GM13977 (cell line): ENCODE data around the gene TAS2R50.

Experiments
- DNase-seq: peaks from one replicate; pipeline ENCODE4 v3.0.0; 2012; ENCODE audit warnings: low spot score
- CTCF ChIP-seq: IDR thresholded peaks from 2 replicates; pipeline ENCODE4 v1.5.1; 2012; ENCODE audit warnings: mild to moderate bottlenecking, control low read depth; ENCODE audit not compliant: insufficient read depth; ENCODE audit errors: extremely low read depth, missing control alignments
- in situ Hi-C: fragments of 300-500 bp; cut with MboI; formaldehyde crosslinking; loops from one replicate; pipeline ENCODE4 v1.12.0; 2022; ENCODE audit warnings: low sequenced_read_pairs, low pct_unique_long_range_greater_than_20kb, mixed read lengths, inconsistent platforms; ENCODE audit not compliant: unreplicated experiment

The TAS2R50 gene

GRCh38 chr12:10941916-10942607, 44.6 kb downstream of the TAS2R50 start:
- no peak for TF ChIP-seq CTCF
- in situ Hi-C loops, result no loop called here
- no peak for DNase-seq

- in situ Hi-C loops, result no loop called here
- no peak for TF ChIP-seq CTCF
- DNase-seq, result no peak
These were observed 45.3 kb downstream of the TAS2R50 start for GRCh38 chr12:10941369-10941768.

- no peak for DNase-seq
- in situ Hi-C loops, result no loop called here
- TF ChIP-seq CTCF, result no peak
These were observed 46.3 kb downstream of the TAS2R50 start for GRCh38 chr12:10940389-10940788.

- no peak for DNase-seq
- TF ChIP-seq CTCF, result no peak
- in situ Hi-C loops, result no loop called here
These were observed 47.5 kb downstream of the TAS2R50 start, which contains the start of gene TAS2R14 for GRCh38 chr12:10939163-10939562. TSS of gene TAS2R14 (minus strand) at chr12:10939263. CDS start at chr12:10939207, 56 bp downstream.

- no peak for DNase-seq
- in situ Hi-C loops, result no loop called here
- TF ChIP-seq CTCF, result no peak
These were observed 50.2 kb downstream of the TAS2R50 start for GRCh38 chr12:10936506-10936905.
